Hematopoietic multipotent progenitor cell treated with erythropoietin and hydrocortisone succinate and interleukin-3 and kit ligand, for 4 days (in vitro differentiated cells): ENCODE results near the gene DOCK4.

Source experiments
- DNase-seq: peaks from one replicate; pipeline ENCODE4 v3.0.0-alpha.2; 2015

Gene DOCK4

DNA sequence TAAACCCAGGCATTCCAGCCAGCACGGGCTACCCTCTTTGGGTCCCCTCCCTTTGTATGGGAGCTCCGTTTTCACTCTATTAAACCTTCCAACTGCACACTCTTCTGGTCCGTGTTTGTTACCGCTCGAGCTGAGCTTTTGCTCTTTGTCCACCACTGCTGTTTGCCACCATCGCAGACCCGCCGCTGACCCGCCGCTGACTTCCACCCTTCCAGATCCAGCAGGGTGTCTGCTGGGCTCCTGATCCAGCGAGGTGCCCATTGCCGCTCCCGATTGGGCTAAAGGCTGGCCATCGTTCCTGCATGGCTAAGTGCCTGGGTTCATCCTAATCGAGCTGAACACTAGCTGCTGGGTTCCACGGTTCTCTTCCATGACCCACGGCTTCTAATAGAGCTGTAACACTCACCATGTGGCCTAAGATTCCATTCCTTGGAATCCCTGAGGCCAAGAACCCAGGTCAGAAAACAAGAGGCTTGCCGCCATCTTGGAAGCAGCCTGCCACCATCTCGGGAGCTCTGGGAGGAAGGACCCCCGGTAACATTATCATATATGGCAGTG lies 14.8 kb upstream of the DOCK4 start:
- DNase-seq = no peak

DNA sequence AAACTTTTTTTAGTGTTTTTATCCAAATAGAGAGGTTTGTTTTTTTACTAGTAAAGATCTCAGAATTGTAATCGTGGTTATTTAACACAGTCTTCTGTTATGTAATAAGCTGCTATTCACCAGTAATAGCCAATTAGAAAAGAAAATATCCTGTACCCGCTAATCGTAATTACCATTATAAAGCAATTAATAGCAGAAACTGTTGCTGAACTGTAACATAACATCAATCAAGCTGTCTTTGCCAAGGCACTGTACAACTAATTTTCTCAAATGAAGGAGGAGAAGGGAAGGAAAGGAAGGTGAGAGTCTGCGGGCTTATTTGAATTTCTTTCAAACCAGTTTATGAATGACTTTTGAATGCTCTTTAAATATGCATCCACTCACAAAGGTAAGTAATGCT lies 9.6 kb upstream of the DOCK4 start:
- DNase-seq = no peak

GRCh38 chr7:112214883-112215282 lies 8.7 kb upstream of the DOCK4 start:
- DNase-seq = no peak

GRCh38 chr7:112214268-112214667 lies 8.1 kb upstream of the DOCK4 start:
- no peak for DNase-seq

DNA sequence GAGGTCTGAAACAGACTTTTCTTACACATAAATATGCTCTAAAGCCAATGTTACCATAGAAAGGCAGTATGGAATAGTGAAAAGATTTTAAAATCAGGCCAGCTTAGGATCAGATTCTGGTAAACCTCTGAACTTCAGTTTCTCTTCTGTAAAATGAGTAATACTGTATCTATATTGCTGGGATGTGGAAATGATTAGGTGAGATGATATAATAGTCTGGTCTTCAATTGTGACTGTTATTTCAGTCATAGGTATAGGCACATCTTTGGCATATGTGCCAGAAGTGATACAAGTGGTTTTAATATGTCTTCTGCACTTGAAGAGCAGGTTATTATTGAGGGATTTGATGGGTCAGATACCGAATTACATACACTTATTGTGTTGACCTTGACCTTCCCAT lies 7.5 kb upstream of the DOCK4 start:
- no peak for DNase-seq

DNA sequence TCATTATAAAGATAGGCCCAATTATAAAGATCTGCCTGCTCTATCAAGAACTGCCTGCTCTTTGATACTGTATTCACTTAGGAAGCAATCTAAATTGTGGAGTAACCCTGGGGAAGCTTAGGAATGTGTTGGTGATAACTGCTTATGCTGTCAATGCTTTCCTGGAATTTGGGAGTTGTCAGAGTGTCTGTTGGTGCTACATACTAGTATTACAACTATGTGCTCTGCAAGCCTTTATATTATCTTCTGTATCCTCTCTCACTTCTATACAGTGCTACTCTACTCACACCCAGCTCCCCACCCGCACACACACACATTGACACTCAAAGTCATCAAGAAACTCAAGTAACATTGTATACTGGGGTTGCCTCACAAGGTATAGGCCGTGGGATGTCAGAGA lies 6.4 kb upstream of the DOCK4 start:
- no peak for DNase-seq

GRCh38 chr7:112211348-112211907 lies 5.2 kb upstream of the DOCK4 start:
- no peak for DNase-seq

DNA sequence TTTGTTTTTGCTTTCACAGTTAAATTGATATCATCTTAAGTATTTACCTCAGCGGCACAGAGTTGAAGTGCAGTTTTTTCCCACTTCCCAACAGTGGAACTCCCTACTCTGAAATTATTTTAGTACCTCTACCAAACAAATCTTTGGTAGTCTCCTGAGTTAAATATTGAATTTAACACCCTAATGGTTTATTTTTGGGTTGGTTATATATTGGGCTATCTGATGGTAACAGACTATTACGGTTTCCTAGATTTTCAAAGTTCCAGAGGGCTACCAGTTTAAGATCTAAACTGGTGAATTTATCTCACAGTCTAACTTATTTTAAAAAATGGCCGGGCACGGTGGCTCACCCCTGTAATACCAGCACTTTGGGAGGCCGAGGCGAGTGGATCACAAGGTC lies 1.6 kb upstream of the DOCK4 start:
- DNase-seq = no peak

DNA sequence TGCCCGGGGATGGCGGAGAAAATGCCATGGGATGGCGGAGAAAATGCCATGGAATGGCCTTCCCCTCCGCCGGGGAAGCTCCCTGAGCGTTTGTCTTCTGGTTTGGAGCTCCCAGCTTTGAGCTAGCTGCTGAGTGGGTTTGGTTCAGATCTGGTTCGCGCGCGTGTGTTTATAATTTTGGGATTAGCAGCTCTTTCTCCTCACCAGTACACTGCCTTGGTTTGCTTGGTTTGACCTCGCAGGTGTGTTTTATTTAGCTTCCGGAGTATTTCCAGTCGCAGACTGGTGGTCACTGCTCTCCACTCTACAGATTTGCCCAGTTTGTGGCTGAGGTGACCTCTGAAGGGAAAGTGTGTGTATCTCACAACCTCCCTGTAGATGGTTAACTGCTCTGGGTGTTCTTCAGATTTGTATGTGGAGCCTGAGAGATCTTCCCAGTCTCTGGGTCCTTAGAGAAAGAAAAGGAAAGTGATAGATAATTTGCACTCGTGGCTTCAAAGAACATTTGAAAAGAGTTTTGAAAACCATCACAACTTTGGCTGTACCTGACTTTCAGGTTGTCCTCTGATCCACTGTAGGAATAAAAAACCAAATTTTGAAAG lies 893 bp upstream of the DOCK4 start:
- DNase-seq = peak; percentile 21

DNA sequence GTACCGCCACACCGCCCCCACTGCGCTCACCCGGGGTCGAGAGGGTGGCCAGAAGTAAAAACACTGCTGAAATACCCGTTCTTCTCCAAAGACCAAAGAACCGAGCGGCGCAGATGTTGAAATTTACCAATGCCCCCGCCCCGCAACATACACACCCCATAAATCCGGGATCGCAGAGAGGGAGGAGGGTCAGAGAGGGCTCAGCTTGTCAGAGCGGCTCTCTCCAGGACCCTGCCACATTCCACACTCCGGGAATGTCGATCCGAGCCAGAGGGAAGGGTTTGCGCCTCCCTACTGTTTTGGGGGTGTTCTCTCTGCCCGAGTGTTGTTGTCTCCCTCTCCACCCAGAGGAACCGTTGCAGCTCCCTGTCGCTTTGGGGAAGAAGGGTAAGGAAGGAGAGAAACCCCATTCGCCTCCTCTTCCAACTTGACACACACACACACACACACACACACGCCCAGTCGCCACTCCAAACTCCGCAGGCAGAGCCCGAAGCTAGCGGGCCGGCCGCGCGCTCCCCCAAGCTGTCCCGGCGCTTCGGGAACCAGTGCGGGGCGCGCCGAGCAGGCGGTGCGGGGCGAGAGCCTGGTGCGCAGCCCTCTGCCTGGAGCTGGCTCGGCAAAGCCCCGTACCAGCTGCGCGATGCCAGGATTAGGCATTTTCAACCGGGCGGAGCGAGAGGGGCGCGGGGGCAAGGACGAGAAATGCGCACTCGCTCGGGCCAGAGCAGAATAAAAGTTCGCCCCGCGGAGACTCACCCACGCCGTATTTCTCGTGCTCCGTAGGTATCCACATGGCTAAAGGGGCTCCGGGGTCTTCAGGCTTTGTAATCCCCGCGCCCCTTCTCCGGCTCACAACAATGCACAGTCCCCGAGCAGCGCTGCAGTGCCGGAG lies 609 bp downstream of the DOCK4 start:
- peak; percentile 53 for DNase-seq

GRCh38 chr7:112204499-112205342 lies 1.5 kb downstream of the DOCK4 start:
- DNase-seq = peak; percentile 41

DNA sequence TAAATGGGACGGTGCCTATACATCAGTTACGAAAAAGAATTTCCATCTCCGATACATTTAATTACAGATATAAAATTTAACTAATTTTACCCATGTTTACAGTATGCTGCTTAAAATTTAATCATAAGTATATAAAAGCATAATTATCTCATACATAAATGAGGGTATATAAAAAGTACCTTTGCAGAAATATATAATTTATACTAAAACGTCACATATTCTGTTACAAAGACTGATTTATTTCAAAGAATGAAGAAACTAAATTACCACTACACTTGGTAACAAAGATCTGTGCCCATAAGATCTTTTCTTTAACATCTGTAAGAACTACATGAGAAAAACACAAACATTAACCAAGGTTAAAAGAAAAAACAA lies 2.8 kb downstream of the DOCK4 start:
- DNase-seq = no peak

GRCh38 chr7:112202816-112203215 lies 3.4 kb downstream of the DOCK4 start:
- peak; percentile 47 for DNase-seq

DNA sequence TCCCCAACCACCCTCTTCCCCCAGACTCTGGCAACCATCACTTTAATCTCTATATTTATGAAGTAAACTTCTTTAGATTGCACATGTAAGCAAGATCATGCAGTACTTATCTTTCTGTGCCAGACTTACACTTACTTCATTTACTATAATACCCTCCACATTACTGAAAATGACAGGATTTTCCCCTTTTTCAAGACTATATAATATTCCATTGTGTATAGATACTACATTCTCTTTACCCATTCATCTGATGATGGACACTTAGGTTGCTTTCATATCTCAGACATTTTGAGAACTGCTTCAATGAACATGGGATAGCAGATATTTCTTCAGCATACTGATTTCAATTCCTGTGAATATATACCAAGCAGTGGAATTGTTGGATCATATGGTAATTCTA lies 4.4 kb downstream of the DOCK4 start:
- no peak for DNase-seq

- no peak for DNase-seq
These were observed 4.8 kb downstream of the DOCK4 start for GRCh38 chr7:112201411-112201810.

- DNase-seq = no peak
These were observed 6.5 kb downstream of the DOCK4 start for GRCh38 chr7:112199672-112200071.

- DNase-seq = peak; percentile 10
These were observed 7.1 kb downstream of the DOCK4 start for GRCh38 chr7:112199035-112199655.

DNA sequence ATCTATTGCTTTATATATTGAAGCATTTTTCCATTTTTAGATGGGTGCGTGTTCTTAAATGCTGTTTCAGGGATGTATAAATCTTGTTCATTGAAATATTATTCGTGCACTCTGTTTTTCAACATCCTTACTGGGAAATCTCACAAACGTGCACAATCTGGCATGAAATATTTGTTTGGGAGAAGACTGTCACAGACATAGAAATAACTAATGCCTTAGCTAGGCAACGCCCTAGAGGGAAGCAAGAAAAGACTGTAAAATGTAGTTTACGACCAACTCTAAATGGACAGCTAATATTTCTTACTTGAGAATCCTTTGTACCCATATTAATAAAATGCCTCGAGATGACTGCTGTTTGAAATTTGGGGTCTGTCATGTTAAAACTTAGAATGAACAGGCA lies 8.9 kb downstream of the DOCK4 start:
- no peak for DNase-seq

GRCh38 chr7:112195717-112196116 lies 10.5 kb downstream of the DOCK4 start:
- no peak for DNase-seq

DNA sequence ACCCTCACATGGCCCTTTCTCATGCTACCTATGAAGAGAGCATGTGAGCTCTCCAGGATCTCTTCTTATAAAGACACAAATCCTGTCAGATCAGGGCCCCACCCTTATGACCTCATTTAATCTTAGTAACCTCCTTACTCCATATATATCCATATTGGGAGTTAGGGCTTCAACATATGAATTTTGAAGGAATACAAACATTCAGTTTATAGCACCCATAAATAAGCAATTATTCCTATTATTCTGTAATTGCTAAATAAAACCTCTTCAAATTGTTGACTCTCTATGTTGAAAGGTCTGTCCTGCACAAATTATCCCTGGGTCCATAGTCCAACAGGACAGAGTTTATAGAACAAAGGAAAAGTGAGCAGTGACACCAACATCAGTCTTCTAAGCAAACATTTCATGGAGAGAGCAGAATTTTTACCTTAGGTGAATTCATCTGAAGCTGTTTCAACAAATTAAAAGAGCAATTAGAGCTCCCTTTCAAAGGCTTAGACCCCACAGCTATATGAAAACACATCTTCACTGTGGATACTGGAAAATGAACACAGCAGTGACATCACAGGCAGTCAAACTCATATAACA lies 12.2 kb downstream of the DOCK4 start:
- no peak for DNase-seq

GRCh38 chr7:112192236-112193154 lies 13.7 kb downstream of the DOCK4 start:
- no peak for DNase-seq
